GM12878 (cell line): Measurements from ENCODE around the gene DAB2IP. TPM values are rescaled to one million over a fixed set of nuclear protein-coding genes. Genes with fewer than 3 reads are reported as not detected.

Experiments used
- ATAC-seq: fragments of 200-7000 bp; cut with Tn5 transposase; 3 replicates; pipeline ENCODE4 v1.9.1; 2020; ENCODE audit warnings: mild to moderate bottlenecking, moderate library complexity
- BruUV-seq: library from RNA; stranded (reverse); fragments of 400-500 nt; replicated peaks from 2 replicates; lab custom pipeline; 2021; lab: Mats Ljungman, UMichigan
- CTCF ChIA-PET: fragments of 300-600 bp; sonication (Branson Sonifier 250); formaldehyde crosslinking; extraction: SDS; loops from one replicate; lab custom pipeline; 2021; ENCODE audit warnings: inconsistent platforms; lab: Yijun Ruan, JAX
- POLR2A ChIA-PET: fragments of 350-600 bp; formaldehyde crosslinking; extraction: SDS; loops from one replicate; lab custom pipeline; 2021; ENCODE audit warnings: inconsistent platforms; lab: Charles Lee
- RAD21 ChIA-PET: fragments of 300-600 bp; sonication (Branson Sonifier 250); formaldehyde crosslinking; loops from one replicate; lab custom pipeline; 2023; ENCODE audit warnings: antibody characterized with exemption; ENCODE audit not compliant: unreplicated experiment; lab: Charles Lee
- SMC1A ChIA-PET: fragments of 300-600 bp; sonication (Branson Sonifier 250); formaldehyde crosslinking; loops from one replicate; lab custom pipeline; 2023; ENCODE audit not compliant: unreplicated experiment, uncharacterized antibody; lab: Charles Lee
- DNase-seq: peaks from one replicate; pipeline ENCODE4 v3.0.0-alpha.2; 2011; ENCODE audit warnings: low read depth, low spot score
- FAIRE-seq: peaks from 3 replicates; lab custom pipeline; 2011; peaks lifted over from hg19 to GRCh38; lab: Jason Lieb, UNC
- H2AFZ ChIP-seq: 2 replicates; pipeline ENCODE4 v1.6.0; 2011; ENCODE audit warnings: low read depth, low read length, control low read depth; ENCODE audit not compliant: control insufficient read depth
- H3K27ac ChIP-seq: 2 replicates; pipeline ENCODE4 v1.5.1; 2011; ENCODE audit warnings: control low read depth; ENCODE audit not compliant: control insufficient read depth, insufficient read depth
- H3K27me3 ChIP-seq, 2 experiments: replicated peaks in 1 of 2; 2 replicates each; pipeline versions ENCODE4 v1.6.0 to v1.6.1; 2011; ENCODE audit warnings: low read length in 1 of 2; ENCODE audit not compliant: control insufficient read depth in 2 of 2, insufficient read depth in 2 of 2
- H3K36me3 ChIP-seq, 2 experiments: 2 replicates each; pipeline ENCODE4 v1.5.1; 2011; ENCODE audit warnings: low read length in 1 of 2; ENCODE audit not compliant: control insufficient read depth in 2 of 2, insufficient read depth in 2 of 2
- H3K4me1 ChIP-seq: 2 replicates; pipeline ENCODE4 v1.6.1; 2011; ENCODE audit warnings: mild to moderate bottlenecking, low read length, moderate library complexity, mixed read lengths; ENCODE audit not compliant: control insufficient read depth, insufficient read depth
- H3K4me2 ChIP-seq: 2 replicates; pipeline ENCODE4 v1.6.0; 2011; ENCODE audit warnings: control low read depth; ENCODE audit not compliant: control insufficient read depth, insufficient read depth
- H3K4me3 ChIP-seq: fragments of 200-600 bp; sonication (generic); 2 replicates; pipeline ENCODE4 v1.5.1; 2016
- H3K79me2 ChIP-seq: 2 replicates; pipeline ENCODE4 v1.6.0; 2011; ENCODE audit warnings: low read length; ENCODE audit not compliant: control insufficient read depth, insufficient read depth
- H3K9ac ChIP-seq: 2 replicates; pipeline ENCODE4 v1.8.0; 2011; ENCODE audit warnings: low read length, control low read depth, mixed read lengths; ENCODE audit not compliant: control insufficient read depth, insufficient read depth
- H3K9me3 ChIP-seq: replicated peaks from 3 replicates; pipeline ENCODE4 v1.5.1; 2011; ENCODE audit warnings: mild to moderate bottlenecking, low read length; ENCODE audit not compliant: control insufficient read depth, insufficient read depth
- H4K20me1 ChIP-seq: 2 replicates; pipeline ENCODE4 v1.6.0; 2011; ENCODE audit not compliant: control insufficient read depth, insufficient read depth
- ASH2L ChIP-seq: fragments of 300-600, 200-600 bp; sonication (generic); IDR thresholded peaks from 2 replicates; pipeline ENCODE4 v1.6.1; 2017; ENCODE audit warnings: low read depth, mild to moderate bottlenecking, borderline replicate concordance
- GATAD2B ChIP-seq: fragments of 450-650 bp; conservative IDR thresholded peaks from 2 replicates; pipeline ENCODE4 v1.6.1; 2017; ENCODE audit warnings: low read depth, mild to moderate bottlenecking, moderate library complexity
- IKZF2 ChIP-seq, 2 experiments: fragments of 450-650 bp; IDR thresholded peaks; 2 replicates each; pipeline ENCODE4 v1.6.1; 2017; ENCODE audit warnings: mild to moderate bottlenecking in 2 of 2, moderate library complexity in 2 of 2
- MXI1 ChIP-seq: fragments of 150-350 bp; IDR thresholded peaks from 2 replicates; pipeline ENCODE4 v1.6.1; 2011; ENCODE audit warnings: low read depth, mild to moderate bottlenecking, inconsistent platforms, low read length, improper control_type of control experiment
- NFYB ChIP-seq: IDR thresholded peaks from 2 replicates; pipeline ENCODE4 v1.6.1; 2011; ENCODE audit warnings: low read depth, mild to moderate bottlenecking, low read length, improper control_type of control experiment, moderate library complexity; ENCODE audit not compliant: insufficient read depth
- NR2F1 ChIP-seq: fragments of 450-650 bp; conservative IDR thresholded peaks from 2 replicates; pipeline ENCODE4 v1.6.1; 2017; ENCODE audit warnings: mild to moderate bottlenecking
- PAX8 ChIP-seq: fragments of 450-650 bp; IDR thresholded peaks from 2 replicates; pipeline ENCODE4 v1.6.1; 2017; ENCODE audit warnings: mild to moderate bottlenecking, moderate library complexity
- PBX3 ChIP-seq: IDR thresholded peaks from 2 replicates; pipeline ENCODE4 v1.6.1; 2011; ENCODE audit warnings: mild to moderate bottlenecking, low read depth, low read length, moderate library complexity; ENCODE audit not compliant: insufficient replicate concordance
- POLR2AphosphoS5 ChIP-seq: IDR thresholded peaks from 2 replicates; pipeline ENCODE4 v1.6.1; 2011; ENCODE audit warnings: mild to moderate bottlenecking, low read length, inconsistent platforms
- SMAD1 ChIP-seq: fragments of 450-650 bp; IDR thresholded peaks from 2 replicates; pipeline ENCODE4 v1.6.1; 2018; ENCODE audit warnings: mild to moderate bottlenecking, low read depth; ENCODE audit not compliant: partially characterized antibody
- SRF ChIP-seq, 2 experiments: IDR thresholded peaks; 2 replicates each; pipeline ENCODE4 v1.6.1; 2011; ENCODE audit warnings: low read depth in 2 of 2, low read length in 2 of 2, mild to moderate bottlenecking in 1 of 2, moderate library complexity in 1 of 2
- TARDBP ChIP-seq: IDR thresholded peaks from 2 replicates; pipeline ENCODE4 v1.6.1; 2016; ENCODE audit warnings: borderline replicate concordance
- ZBED1 ChIP-seq: IDR thresholded peaks from 2 replicates; pipeline ENCODE4 v1.6.1; 2016; ENCODE audit warnings: borderline replicate concordance
- WGBS: methylation state at CpG from one replicate; pipeline ENCODE4 v1.1.6; 2016; ENCODE audit warnings: low lambda C conversion rate; ENCODE audit not compliant: insufficient replicate concordance, insufficient coverage; ENCODE audit errors: missing lambda C conversion rate; 5-methylcytosine and 5-hydroxymethylcytosine counted together
- in situ Hi-C: fragments of 300-500 bp; cut with MboI; formaldehyde crosslinking; loops from 9 replicates; pipeline ENCODE4 v1.14.3; 2018; ENCODE audit warnings: mixed read lengths
- intact Hi-C: fragments of 100-400 bp; cut with micrococcal nuclease; formaldehyde crosslinking; loops from one replicate; pipeline ENCODE4 v1.14.2; 2022; ENCODE audit not compliant: unreplicated experiment
- polyA plus RNA-seq, 11 experiments: library from polyadenylated mRNA; depleted of rRNA in 4 of 11; unstranded in 6 of 11; stranded (reverse) in 5 of 11; fragments of >200 nt; fragmentation: Nextera tagmentation in 4 of 11; fragmentation: Illumina TruSeq in 1 of 11; extraction: Ambion mirVana in 4 of 11; extraction: Trizol in 1 of 11; gene quantifications; 1 replicate in 1 of 11; 2 replicates in 10 of 11; pipeline versions ENCODE4 v1.2.1 to v1.2.3, GENCODE V29; 2011 to 2016; ENCODE audit warnings: inconsistent platforms in 2 of 11, missing spikeins in 2 of 11, low read depth in 1 of 11
- total RNA-seq, 4 experiments: library from RNA; depleted of rRNA in 3 of 4; stranded (reverse); fragments of >200 nt in 3 of 4; fragmentation: Illumina TruSeq in 1 of 4; extraction: Trizol in 1 of 4; gene quantifications; 2 replicates each; pipeline versions ENCODE4 v1.2.1 to v1.2.3, GENCODE V29; 2013 to 2021
- TF ChIP-seq, protein P1 (sequence below): fragments of 450-650 bp; formaldehyde crosslinking; IDR thresholded peaks from 2 replicates; pipeline ENCODE4 v1.4.0; 2022; ENCODE audit warnings: mild to moderate bottlenecking, moderate library complexity

The DAB2IP gene
- total and polyA plus RNA-seq, 10 of the 15 experiments (the other 5 are each of a cell fraction or from before 2014, with no cell fraction given): 0.03 to 0.38 (median 0.14) TPM; not detected in 6

DNA sequence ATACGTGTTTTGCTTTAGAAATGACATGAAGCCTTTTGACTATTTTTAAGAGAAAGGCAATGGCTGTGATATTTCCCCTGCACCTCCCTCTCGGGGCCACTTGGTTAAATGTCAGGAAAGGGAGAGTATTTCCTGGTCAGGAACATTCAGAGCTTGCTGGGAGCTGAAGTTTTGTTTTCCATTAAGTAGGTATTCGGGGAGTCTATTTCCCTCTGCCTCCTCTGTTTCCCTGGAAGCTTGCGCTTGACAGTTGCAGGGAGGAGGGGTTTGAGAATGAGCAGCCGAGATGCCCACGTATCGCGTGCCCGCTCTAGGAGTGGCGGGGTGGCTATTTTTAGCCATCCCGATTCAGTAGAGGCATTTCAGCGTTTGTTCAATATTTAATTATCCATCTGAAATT, 6.7 kb downstream of the DAB2IP start:
- intact Hi-C loops (no loop called here), in situ Hi-C loops (no loop called here)
- WGBS: 58% methylated on average over 12 of the region's 12 CpGs
- ChIA-PET POLR2A (no interaction called here), CTCF (no interaction called here), RAD21 (no interaction called here), SMC1A (no interaction called here)
- H3K27me3 ChIP-seq: peaks cover 3 to 10% of the 10 kb centered on the region in 2 experiments; a peak in 3 of 4 replicates
- no peak overlapping the region for H2AFZ ChIP-seq
- no peaks in the 10 kb centered on the region for H4K20me1 ChIP-seq
- no peak overlapping the region for H3K4me2 ChIP-seq
- H3K4me3 ChIP-seq: no peak overlapping the region
- H3K9ac ChIP-seq: no peak overlapping the region
- FAIRE-seq (no peak), ATAC-seq (no peak), DNase-seq (no peak)
- no peak overlapping the region for H3K27ac ChIP-seq
- H3K4me1 ChIP-seq: no peaks in the 10 kb centered on the region
- H3K9me3 ChIP-seq: no peaks in the 10 kb centered on the region
- TF ChIP-seq NFYB (no peak), PBX3 (no peak), MXI1 (no peak), GATAD2B (no peak), POLR2AphosphoS5 (no peak), ZBED1 (no peak), NR2F1 (no peak), TARDBP (no peak), PAX8 (no peak), SMAD1 (no peak), ASH2L (no peak), SRF (IDR thresholded peaks at IDR 0.05; ENCODE audit: low read depth in 2 of 2, low read length in 2 of 2) (no peak), IKZF2 (IDR thresholded peaks at IDR 0.05) (no peak)
- TF ChIP-seq, protein P1, sequence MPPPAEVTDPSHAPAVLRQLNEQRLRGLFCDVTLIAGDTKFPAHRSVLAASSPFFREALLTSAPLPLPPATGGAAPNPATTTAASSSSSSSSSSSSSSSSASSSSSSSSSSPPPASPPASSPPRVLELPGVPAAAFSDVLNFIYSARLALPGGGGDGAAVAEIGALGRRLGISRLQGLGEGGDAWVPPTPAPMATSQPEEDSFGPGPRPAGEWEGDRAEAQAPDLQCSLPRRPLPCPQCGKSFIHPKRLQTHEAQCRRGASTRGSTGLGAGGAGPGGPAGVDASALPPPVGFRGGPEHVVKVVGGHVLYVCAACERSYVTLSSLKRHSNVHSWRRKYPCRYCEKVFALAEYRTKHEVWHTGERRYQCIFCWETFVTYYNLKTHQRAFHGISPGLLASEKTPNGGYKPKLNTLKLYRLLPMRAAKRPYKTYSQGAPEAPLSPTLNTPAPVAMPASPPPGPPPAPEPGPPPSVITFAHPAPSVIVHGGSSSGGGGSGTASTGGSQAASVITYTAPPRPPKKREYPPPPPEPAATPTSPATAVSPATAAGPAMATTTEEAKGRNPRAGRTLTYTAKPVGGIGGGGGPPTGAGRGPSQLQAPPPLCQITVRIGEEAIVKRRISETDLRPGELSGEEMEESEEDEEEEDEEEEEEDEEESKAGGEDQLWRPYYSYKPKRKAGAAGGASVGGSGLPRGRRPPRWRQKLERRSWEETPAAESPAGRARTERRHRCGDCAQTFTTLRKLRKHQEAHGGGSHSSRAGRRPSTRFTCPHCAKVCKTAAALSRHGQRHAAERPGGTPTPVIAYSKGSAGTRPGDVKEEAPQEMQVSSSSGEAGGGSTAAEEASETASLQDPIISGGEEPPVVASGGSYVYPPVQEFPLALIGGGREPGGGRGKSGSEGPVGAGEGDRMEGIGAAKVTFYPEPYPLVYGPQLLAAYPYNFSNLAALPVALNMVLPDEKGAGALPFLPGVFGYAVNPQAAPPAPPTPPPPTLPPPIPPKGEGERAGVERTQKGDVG: no peak
- no peaks in the 10 kb centered on the region for H3K79me2 ChIP-seq
- no TSS peak for BruUV-seq
- H3K36me3 ChIP-seq: no peaks in the 10 kb centered on the region
